HUES64 (cell line): ENCODE data around the gene SMIM30.

ENCODE experiments used
- H3K27ac ChIP-seq: 2 replicates; pipeline ENCODE4 v1.7.0; 2013; ENCODE audit warnings: low read depth, low read length, inconsistent platforms
- H3K27me3 ChIP-seq: 2 replicates; pipeline ENCODE4 v1.6.1; 2013; ENCODE audit warnings: mild to moderate bottlenecking, low read length; ENCODE audit not compliant: insufficient read depth
- H3K36me3 ChIP-seq: 2 replicates; pipeline ENCODE4 v1.6.1; 2013; ENCODE audit warnings: mild to moderate bottlenecking, low read length; ENCODE audit not compliant: insufficient read depth
- H3K4me1 ChIP-seq: 2 replicates; pipeline ENCODE4 v1.6.1; 2013; ENCODE audit warnings: mild to moderate bottlenecking, low read length, moderate library complexity; ENCODE audit not compliant: insufficient read depth
- H3K4me3 ChIP-seq: 2 replicates; pipeline ENCODE4 v1.5.1; 2013; ENCODE audit warnings: mild to moderate bottlenecking, low read length, moderate library complexity
- H3K9ac ChIP-seq: 2 replicates; pipeline ENCODE4 v1.6.1; 2013; ENCODE audit warnings: mild to moderate bottlenecking, low read depth, low read length
- H3K9me3 ChIP-seq: 2 replicates; pipeline ENCODE4 v1.6.1; 2013; ENCODE audit warnings: low read depth, low read length; ENCODE audit not compliant: insufficient read depth
- WGBS: fragments of 150-250, 120-280 bp; methylation state at CpG from one replicate; pipeline ENCODE4 v1.1.7; 2013; ENCODE audit warnings: missing lambda C conversion rate; 5-methylcytosine and 5-hydroxymethylcytosine counted together

Gene SMIM30

DNA sequence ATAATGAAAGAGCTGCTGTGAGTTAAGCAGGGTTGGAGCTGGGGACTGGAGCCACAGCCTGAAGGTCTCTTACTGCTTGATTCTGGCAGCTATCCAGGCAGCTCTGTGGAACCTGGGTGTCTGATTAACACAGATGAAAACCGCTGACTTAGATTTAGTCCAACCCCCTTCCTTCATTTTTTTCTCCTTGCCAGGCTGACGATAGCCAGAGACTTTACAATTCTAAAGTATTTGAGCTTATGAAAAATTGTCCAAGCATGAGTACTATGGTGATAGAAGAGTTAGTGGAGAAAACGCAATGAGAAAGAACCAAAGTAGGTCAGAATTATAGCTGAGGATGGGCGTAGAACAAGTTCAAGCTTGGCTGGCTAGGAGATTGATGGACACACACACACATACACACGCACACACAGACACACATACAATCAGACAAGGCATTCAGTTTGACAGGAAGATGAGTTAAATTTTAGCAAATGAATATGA lies 18.2 kb downstream of the SMIM30 start:
- 0 out of 2 replicates have a peak, but pooled peaks cover under 1% of the 10 kb centered on the region for H3K27me3 ChIP-seq
- H3K4me3 ChIP-seq = no peak overlapping the region
- H3K27ac ChIP-seq = no peak overlapping the region
- WGBS = 95% methylated on average over 3 of the region's 5 CpGs
- 0 out of 2 replicates have a peak overlapping the region, but pooled peaks have one; percentile 2 for H3K9ac ChIP-seq
- H3K9me3 ChIP-seq = no peaks in the 10 kb centered on the region
- no peaks in the 10 kb centered on the region for H3K4me1 ChIP-seq
- no peaks in the 10 kb centered on the region for H3K36me3 ChIP-seq

DNA sequence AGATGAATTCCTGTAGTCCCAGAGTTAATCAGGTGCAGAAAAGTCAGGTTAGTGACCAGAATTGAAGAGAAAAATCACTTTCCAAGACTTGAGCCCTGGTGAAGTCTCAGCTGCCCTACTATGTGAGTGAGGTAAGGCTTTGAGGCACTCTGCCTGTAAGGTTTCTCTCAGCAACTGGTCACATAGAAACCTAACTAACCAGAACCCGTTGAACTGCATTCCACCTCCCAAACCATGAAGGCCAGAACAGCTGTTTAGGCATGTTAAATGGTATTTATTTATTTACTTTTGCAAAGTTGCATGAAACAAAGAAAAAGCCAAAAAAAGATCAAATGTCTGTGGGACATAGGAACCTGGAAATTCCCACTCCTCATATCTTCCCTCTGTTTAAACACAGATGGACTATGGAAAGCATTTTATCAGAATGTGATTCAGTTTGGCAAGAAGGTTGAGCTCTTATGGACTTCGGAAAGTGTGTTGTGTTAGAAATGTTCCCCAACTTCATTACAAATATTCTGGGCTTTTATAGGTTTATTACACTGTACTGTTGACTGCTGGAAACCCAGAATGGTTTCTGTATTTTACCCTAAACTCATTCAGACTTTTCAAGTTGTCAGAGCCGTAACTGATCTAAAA lies 19.0 kb downstream of the SMIM30 start:
- H3K27ac ChIP-seq = no peak overlapping the region
- H3K4me1 ChIP-seq = no peaks in the 10 kb centered on the region
- 0 out of 2 replicates have a peak, but pooled peaks cover 8% of the 10 kb centered on the region for H3K27me3 ChIP-seq
- no peak overlapping the region for H3K4me3 ChIP-seq
- WGBS = 100% methylated on average over 1 of the region's 3 CpGs
- H3K9ac ChIP-seq = 0 out of 2 replicates have a peak overlapping the region, but pooled peaks have one; percentile 2
- no peaks in the 10 kb centered on the region for H3K36me3 ChIP-seq
- no peaks in the 10 kb centered on the region for H3K9me3 ChIP-seq

DNA sequence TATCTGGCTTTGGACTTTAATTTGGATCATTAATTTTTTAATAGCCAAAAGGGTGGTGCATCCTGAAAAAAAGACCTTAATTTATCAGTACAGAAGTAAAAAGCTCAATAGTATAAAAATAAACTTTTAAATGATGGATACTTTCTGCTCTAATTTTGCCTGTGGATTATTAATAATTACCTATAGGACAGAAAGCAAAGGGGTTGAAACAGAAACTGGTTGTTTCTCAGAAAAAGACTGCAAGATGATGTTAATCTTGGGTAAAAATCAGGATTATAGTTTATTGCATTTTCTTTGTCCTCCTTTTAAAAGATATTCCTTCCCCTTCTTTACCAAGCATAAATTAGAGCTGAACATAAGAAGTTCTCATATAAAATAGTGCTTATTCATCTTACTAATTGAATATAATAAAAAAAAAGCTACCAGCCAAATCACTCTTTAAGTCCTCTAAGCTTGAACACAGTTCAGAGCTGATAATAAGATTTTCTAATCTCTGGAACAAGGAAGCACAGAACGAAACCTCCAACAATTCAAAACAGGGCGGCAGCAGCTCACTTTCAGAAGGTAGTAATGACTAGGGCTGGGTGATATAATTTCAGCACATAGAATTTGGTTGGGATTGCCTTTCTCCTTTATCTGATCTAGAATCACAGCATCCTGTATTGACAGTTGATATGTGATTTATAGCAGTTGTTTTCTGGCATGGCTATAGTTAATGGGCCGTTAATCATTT lies 23.7 kb downstream of the SMIM30 start:
- H3K4me3 ChIP-seq = no peak overlapping the region
- 90% methylated on average over 3 of the region's 3 CpGs for WGBS
- no peak overlapping the region for H3K27ac ChIP-seq
- H3K27me3 ChIP-seq = peaks cover 16% of the 10 kb centered on the region
- H3K9ac ChIP-seq = no peak overlapping the region
- H3K4me1 ChIP-seq = no peaks in the 10 kb centered on the region
- H3K9me3 ChIP-seq = no peaks in the 10 kb centered on the region
- no peaks in the 10 kb centered on the region for H3K36me3 ChIP-seq

DNA sequence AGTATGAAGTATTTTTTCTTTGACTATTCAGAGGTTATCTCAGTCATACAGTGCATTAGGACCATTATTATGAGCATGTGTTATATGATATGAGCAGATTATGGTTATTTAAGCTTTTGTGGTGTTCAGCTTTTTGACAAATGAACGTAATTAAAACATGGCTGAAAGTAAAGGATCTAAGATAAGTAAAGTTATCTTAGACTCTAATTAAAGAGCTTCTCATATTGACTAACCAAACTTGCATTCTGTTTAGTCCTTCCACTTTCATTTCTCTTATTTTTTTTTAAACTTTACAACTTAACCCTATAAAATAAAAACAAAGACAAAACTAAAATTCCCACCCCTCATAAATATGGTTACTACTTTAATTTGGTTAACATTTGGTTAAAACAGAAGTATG lies 24.8 kb downstream of the SMIM30 start:
- Histone ChIP-seq H3K9me3 (no peaks in the 10 kb centered on the region), H3K4me1 (no peaks in the 10 kb centered on the region), H3K27me3 (peaks cover 16% of the 10 kb centered on the region), H3K4me3 (no peak overlapping the region), H3K36me3 (no peaks in the 10 kb centered on the region), H3K9ac (no peak overlapping the region), H3K27ac (no peak overlapping the region)
- 100% methylated on average over 1 of the region's 1 CpG for WGBS

DNA sequence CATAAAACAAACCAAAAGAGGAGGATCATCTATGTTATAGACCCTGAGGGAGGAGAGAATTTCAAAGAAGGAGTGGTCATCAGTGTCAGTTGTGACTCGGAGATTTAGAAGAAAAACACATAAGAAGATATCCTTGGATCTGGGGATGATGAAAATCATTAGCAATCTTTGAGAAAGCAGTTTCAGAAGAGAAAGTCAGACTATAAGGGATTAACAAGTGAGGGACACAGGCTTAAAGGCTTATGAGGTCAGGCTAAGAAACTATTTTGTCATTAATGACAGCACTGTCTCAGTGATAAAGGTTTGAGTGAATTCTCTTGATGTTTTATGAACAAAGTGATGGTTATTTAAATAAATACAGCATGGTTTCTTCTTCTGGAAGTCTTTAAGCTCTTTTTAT lies 25.6 kb downstream of the SMIM30 start:
- peaks cover 16% of the 10 kb centered on the region for H3K27me3 ChIP-seq
- H3K36me3 ChIP-seq = no peaks in the 10 kb centered on the region
- H3K27ac ChIP-seq = no peak overlapping the region
- peaks cover 3% of the 10 kb centered on the region for H3K4me1 ChIP-seq
- no peak overlapping the region for H3K4me3 ChIP-seq
- no peak overlapping the region for H3K9ac ChIP-seq
- no peaks in the 10 kb centered on the region for H3K9me3 ChIP-seq
- 94% methylated on average over 1 of the region's 1 CpG for WGBS

DNA sequence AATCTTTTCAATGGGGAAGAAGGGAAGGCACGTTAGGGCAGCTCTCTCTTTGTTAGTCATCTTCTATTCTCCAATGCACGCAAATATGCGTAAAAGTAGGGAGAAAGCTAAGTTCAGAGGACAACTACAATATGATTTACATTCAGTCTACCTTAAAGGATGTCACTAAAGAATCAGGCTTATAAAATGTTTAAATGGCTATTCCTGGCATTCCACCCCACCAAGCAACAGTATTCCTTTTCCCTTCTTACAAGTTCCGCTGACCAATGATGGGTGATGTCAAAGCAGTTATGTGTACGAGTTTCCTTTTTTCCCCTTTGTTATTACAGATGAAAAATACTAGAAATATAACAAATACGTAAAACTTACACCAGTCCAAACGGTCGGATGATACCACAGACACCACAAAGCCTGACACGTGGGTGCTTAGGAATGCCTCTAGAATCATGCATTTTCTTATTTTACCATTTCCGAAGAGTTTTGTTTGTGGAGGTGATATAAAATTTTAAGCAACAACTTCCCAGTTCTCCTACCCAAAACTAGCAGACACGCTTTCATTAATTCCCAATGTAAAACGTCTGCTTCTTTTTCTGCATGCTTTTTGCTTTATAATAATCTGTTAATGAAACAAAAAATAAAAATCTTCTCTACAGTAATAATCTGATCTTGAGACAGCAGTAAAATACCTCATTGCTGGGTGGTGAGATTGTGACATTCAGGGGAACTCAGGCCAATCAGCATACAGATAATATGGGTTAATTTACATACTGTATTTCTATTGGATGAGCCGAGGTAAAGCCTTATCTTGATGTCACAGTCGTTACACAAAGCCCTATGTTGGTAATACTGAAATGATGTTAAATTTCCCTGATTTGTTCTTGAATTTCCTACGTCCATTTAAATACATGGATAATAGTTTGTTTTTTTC lies 31.0 kb downstream of the SMIM30 start:
- Histone ChIP-seq H3K36me3 (no peaks in the 10 kb centered on the region), H3K27ac (no peak overlapping the region), H3K9me3 (no peaks in the 10 kb centered on the region), H3K9ac (no peak overlapping the region), H3K4me3 (peak overlapping the region; percentile 69), H3K4me1 (peaks cover 20% of the 10 kb centered on the region), H3K27me3 (peaks cover 49% of the 10 kb centered on the region)
- WGBS = 69% methylated on average over 7 of the region's 15 CpGs

DNA sequence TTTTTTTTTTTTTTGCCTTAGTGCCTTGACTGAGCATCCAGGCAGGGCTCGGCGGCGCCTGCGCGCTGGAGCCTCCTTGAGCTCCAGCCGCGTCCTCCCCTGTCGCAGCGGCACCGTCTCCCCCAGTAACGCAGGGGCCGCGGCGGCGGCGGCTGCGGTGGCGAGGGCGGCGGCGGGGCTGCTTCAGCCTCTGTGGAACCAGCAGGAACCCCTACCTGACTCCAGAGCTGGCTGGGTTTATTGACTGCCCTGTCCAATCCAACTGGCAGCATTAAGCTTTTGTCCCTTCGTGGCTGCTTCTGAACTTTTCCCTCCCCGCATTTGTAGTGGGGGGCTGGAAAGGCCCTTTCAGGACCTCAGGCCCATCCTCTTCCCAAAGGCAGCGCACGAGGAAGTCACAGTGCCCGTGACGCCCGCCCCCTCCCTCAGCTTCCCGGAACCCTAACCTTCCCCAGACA lies 31.9 kb downstream of the SMIM30 start, which contains the start of gene GPR85:
Gene GPR85 (minus strand): TSS at position 397 of the 458 bp plus-strand sequence. CDS start 2,106 bp downstream, outside the sequence.
- H3K9ac ChIP-seq = peak within 1 kb of the TSS; percentile 58
- no peaks in the 10 kb centered on the region for H3K36me3 ChIP-seq
- H3K27ac ChIP-seq = no peak within 1 kb of the TSS
- peaks cover 58% of the 10 kb centered on the region for H3K27me3 ChIP-seq
- peaks cover 20% of the 10 kb centered on the region for H3K4me1 ChIP-seq
- no peaks in the 10 kb centered on the region for H3K9me3 ChIP-seq
- H3K4me3 ChIP-seq = peak within 1 kb of the TSS; percentile 69
- 2% methylated on average over 29 of the region's 29 CpGs for WGBS

DNA sequence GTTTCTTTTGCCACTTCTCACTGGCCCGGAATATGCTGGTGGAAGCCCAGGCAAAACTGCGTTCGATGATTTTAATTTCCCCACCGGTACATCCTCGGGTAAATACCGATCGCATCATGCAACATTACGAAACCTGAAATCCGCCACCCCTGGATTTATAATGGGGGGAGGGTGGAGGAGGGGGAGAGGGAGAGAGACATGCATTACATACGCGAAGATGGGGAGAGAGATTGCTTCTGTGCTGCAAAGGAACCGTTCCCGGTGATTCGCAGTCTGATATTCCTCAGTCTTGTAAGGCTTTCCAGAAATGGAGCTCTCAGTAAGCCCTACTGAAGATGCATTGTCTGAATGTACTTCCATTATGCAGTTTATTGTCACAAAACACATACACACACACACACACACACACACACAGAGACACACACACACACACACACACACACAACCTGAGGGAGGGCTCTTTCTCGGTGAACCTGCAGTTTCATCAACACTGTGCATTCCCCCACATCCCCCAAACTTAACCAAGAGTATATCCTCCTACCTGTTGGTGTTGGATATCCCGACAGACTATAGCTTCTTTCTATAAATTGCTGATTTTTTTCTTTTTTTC lies 32.5 kb downstream of the SMIM30 start:
- WGBS = 73% methylated on average over 16 of the region's 16 CpGs
- H3K27ac ChIP-seq = no peak overlapping the region
- peaks cover 20% of the 10 kb centered on the region for H3K4me1 ChIP-seq
- peaks cover 64% of the 10 kb centered on the region for H3K27me3 ChIP-seq
- no peak overlapping the region for H3K9ac ChIP-seq
- H3K4me3 ChIP-seq = peak overlapping the region; percentile 69
- H3K9me3 ChIP-seq = no peaks in the 10 kb centered on the region
- no peaks in the 10 kb centered on the region for H3K36me3 ChIP-seq

DNA sequence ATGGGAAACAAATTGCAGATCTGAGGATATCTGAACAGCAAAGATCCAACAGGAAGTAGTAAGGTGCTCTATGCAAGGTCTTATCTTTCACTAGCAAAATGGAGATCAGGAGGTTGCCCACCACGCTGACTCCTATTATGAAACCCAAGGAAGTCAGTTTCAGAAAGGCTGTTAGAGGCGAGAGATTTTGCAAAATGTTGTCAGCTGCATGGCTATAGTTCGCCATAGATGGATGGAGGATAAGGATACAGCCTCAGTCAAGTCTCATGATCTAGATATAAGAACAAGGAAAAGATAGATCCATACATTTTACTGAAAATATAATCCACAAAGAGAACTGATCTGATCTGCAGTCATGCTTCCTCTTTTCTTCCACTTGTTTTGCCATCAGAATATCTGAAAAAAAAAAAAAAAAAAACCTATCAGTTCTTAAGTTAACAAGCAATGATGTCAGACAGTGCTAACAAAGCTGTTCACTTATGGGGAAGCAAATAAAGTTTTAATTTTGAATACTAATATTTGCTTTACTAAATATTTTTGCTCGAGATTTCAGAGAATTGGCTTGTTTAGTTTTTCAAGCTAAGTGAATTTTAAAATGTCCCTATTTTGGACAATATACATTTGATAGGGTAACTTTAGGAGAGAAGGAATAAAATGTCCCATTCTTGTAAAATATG lies 33.7 kb downstream of the SMIM30 start:
- WGBS = 85% methylated on average over 3 of the region's 4 CpGs
- Histone ChIP-seq H3K9me3 (no peaks in the 10 kb centered on the region), H3K4me1 (peaks cover 20% of the 10 kb centered on the region), H3K36me3 (no peaks in the 10 kb centered on the region), H3K27ac (no peak overlapping the region), H3K9ac (no peak overlapping the region), H3K4me3 (no peak overlapping the region), H3K27me3 (peaks cover 76% of the 10 kb centered on the region)

DNA sequence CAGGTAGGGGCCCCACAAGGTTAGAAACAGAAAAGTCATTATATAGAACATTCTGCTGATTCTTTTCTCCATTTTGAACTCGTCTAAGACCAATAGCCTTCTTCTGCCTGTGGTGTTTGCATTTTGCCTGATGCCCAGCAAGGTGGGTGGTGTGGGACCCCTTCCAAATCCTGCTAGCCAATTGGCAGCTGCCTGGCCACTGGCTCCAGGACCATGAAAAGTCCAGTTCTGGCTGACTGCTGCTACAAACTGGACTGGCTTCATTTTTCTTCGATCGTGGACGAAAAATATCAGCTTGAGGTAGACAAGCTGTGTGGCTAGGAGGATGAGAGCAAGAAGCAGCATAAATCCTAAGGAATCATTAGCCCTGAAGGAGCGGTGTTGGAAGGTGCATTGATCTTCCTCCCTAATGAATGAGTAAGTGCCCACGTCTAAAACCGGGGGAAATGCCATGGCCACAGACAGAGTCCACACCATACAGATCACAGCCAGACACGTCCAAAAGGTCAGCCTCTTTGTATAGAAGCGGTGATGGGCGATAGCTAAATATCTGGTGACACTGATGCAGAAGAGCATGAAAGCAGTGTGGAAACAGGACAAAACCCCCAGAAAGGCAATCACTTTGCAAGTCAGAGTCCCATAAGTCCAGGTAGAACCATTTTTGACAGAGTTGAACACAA lies 34.4 kb downstream of the SMIM30 start:
- peaks cover 20% of the 10 kb centered on the region for H3K4me1 ChIP-seq
- WGBS = 87% methylated on average over 10 of the region's 10 CpGs
- peaks cover 83% of the 10 kb centered on the region for H3K27me3 ChIP-seq
- H3K9me3 ChIP-seq = no peaks in the 10 kb centered on the region
- H3K36me3 ChIP-seq = no peaks in the 10 kb centered on the region
- H3K27ac ChIP-seq = no peak overlapping the region
- H3K9ac ChIP-seq = no peak overlapping the region
- H3K4me3 ChIP-seq = no peak overlapping the region
